Spleen (tissue), 11 donors: ENCODE results near the gene PCSK1. TPM values are rescaled to one million over a fixed set of nuclear protein-coding genes. Genes with fewer than 3 reads are reported as not detected.

Source experiments
- DNase-seq: peaks from one replicate; pipeline ENCODE4 v3.0.0-alpha.2; 2020
- H3K27ac ChIP-seq, 8 donors: fragments of 200-600 bp; sonication (generic) in 7 of 8; 1 replicate in 4 of 8; 2 replicates in 4 of 8; pipeline versions ENCODE4 v1.5.0 to v1.8.0; 2016 to 2021; ENCODE audit warnings: inconsistent platforms in 4 of 8, mild to moderate bottlenecking in 4 of 8, moderate library complexity in 1 of 8
- H3K27me3 ChIP-seq, 7 donors: fragments of 200-600 bp; sonication (generic) in 6 of 7; replicated peaks in 1 of 7; 1 replicate in 4 of 7; 2 replicates in 3 of 7; pipeline versions ENCODE4 v1.5.0 to v1.8.0; 2016 to 2021; ENCODE audit warnings: inconsistent platforms in 3 of 7, mild to moderate bottlenecking in 1 of 7
- H3K36me3 ChIP-seq, 6 donors: fragments of 200-600 bp; sonication (generic) in 5 of 6; 1 replicate in 4 of 6; 2 replicates in 2 of 6; pipeline versions ENCODE4 v1.5.0 to v1.8.0; 2016 to 2021; ENCODE audit warnings: inconsistent platforms in 2 of 6
- H3K4me1 ChIP-seq, 6 donors: fragments of 200-600 bp; sonication (generic) in 5 of 6; 1 replicate in 3 of 6; 2 replicates in 3 of 6; pipeline versions ENCODE4 v1.5.0 to v1.8.0; 2016 to 2021; ENCODE audit warnings: inconsistent platforms in 3 of 6
- H3K4me3 ChIP-seq, 8 donors: fragments of 200-600 bp; sonication (generic) in 7 of 8; 1 replicate in 4 of 8; 2 replicates in 4 of 8; pipeline versions ENCODE4 v1.5.0 to v1.8.0; 2016 to 2021; ENCODE audit warnings: inconsistent platforms in 4 of 8, mild to moderate bottlenecking in 4 of 8, moderate library complexity in 2 of 8
- H3K9me3 ChIP-seq, 8 donors: fragments of 200-600 bp; sonication (generic) in 7 of 8; 1 replicate in 4 of 8; 2 replicates in 4 of 8; pipeline versions ENCODE4 v1.5.0 to v1.8.0; 2016 to 2021; ENCODE audit warnings: inconsistent platforms in 4 of 8
- CTCF ChIP-seq, 11 experiments: fragments of 200-600 bp in 7 of 11; fragments of 450-650 bp in 4 of 11; sonication (generic) in 4 of 11; IDR thresholded peaks in 8 of 11; conservative IDR thresholded peaks in 3 of 11; 1 replicate in 7 of 11; 2 replicates in 4 of 11; pipeline versions ENCODE4 v1.4.0 to v1.8.0; 2016 to 2021; ENCODE audit warnings: antibody characterized with exemption in 11 of 11, inconsistent platforms in 4 of 11, mild to moderate bottlenecking in 1 of 11
- POLR2A ChIP-seq, 3 donors: fragments of 450-650 bp; IDR thresholded peaks; one replicate each; pipeline ENCODE4 v1.5.1; 2017; ENCODE audit warnings: antibody characterized with exemption in 3 of 3, mild to moderate bottlenecking in 1 of 3
- POLR2AphosphoS5 ChIP-seq, 3 donors: sonication (generic); formaldehyde crosslinking; IDR thresholded peaks; one replicate each; pipeline ENCODE4 v1.5.1; 2017; ENCODE audit warnings: antibody characterized with exemption in 3 of 3
- WGBS, 5 donors: extraction: QIAGEN DNeasy Blood & Tissue Kit in 3 of 5; methylation state at CpG; one replicate each; pipeline versions ENCODE4 v1.1.5 to v1.1.7; 2013 to 2018; 5-methylcytosine and 5-hydroxymethylcytosine counted together
- intact Hi-C: fragments of 100-400 bp; cut with DNase I; formaldehyde crosslinking; loops from one replicate; pipeline ENCODE4 v1.15.0; 2023; ENCODE audit warnings: low total_unique reads
- polyA plus RNA-seq, 3 donors: library from polyadenylated mRNA; stranded (reverse); fragments of 200-250 nt; gene quantifications; one replicate each; pipeline ENCODE4 v1.2.1, GENCODE V29; 2013
- total RNA-seq, 7 donors: library from RNA; depleted of rRNA in 3 of 7; stranded (reverse); fragments of >200 nt in 3 of 7; fragmentation: NEBNext Ultra II Directional in 4 of 7; extraction: Animal tissue kit (Norgen Biotek cat#: 25700) in 4 of 7; gene quantifications; one replicate each; pipeline versions ENCODE4 v1.1.0 to v1.2.1, GENCODE V29; 2016 to 2021
- donor health status: healthy with polysubstance abuse.
- donor health status: DM: no; HTN: no; CAD: no; lungs with moderate emphysema.
- donor health status: DM: no; HTN: no; CAD: no.
- donor health status: Bipolar disorder and iron deficiency.
- donor health status: healthy.
- donor health status: DM: no; HTN: no; CAD: no.
- donor health status: DM: yes; HTN: yes; CAD: no.

Gene PCSK1
- total and polyA plus RNA-seq, 10 donors = 0.04 to 0.72 (median 0.23) TPM; not detected in 2

- Histone ChIP-seq H3K4me3 (no peak overlapping the region), H3K4me1 (no peaks in the 10 kb centered on the region), H3K27ac (no peak overlapping the region), H3K9me3 (no peaks in the 10 kb centered on the region), H3K27me3 (no peaks in the 10 kb centered on the region), H3K36me3 (no peaks in the 10 kb centered on the region)
- no peak for TF ChIP-seq POLR2A (IDR thresholded peaks at IDR 0.05)
- intact Hi-C loops = no loop called here
- DNase-seq = no peak
- WGBS, 5 donors = 78 to 86% (median 84%) methylated on average over 3 of the region's 3 CpGs
Measured at GRCh38 chr5:96476654-96477053, 43.6 kb upstream of the PCSK1 start.

- no peak for DNase-seq
- H3K27ac ChIP-seq = no peak overlapping the region
- no peaks in the 10 kb centered on the region for H3K36me3 ChIP-seq
- WGBS, 5 donors = 83 to 91% (median 85%) methylated on average over 4 of the region's 4 CpGs
- H3K9me3 ChIP-seq = no peaks in the 10 kb centered on the region
- H3K4me3 ChIP-seq = no peak overlapping the region
- intact Hi-C loops = no loop called here
- H3K27me3 ChIP-seq = no peaks in the 10 kb centered on the region
- H3K4me1 ChIP-seq = no peaks in the 10 kb centered on the region
- TF ChIP-seq CTCF (IDR thresholded peaks at IDR 0.05 in 8 of 11, conservative IDR thresholded peaks at IDR 0.05 in 3 of 11) (no peak), POLR2A (IDR thresholded peaks at IDR 0.05) (no peak), POLR2AphosphoS5 (IDR thresholded peaks at IDR 0.05) (no peak)
Measured at GRCh38 chr5:96474073-96474472, 41.0 kb upstream of the PCSK1 start.

- intact Hi-C loops = no loop called here
Measured at GRCh38 chr5:96473155-96473554, 40.1 kb upstream of the PCSK1 start.

GRCh38 chr5:96470785-96471184 lies 37.7 kb upstream of the PCSK1 start:
- Histone ChIP-seq H3K27ac (no peak overlapping the region), H3K4me1 (no peaks in the 10 kb centered on the region), H3K4me3 (no peak overlapping the region), H3K27me3 (no peaks in the 10 kb centered on the region), H3K9me3 (no peaks in the 10 kb centered on the region), H3K36me3 (no peaks in the 10 kb centered on the region)
- TF ChIP-seq CTCF (IDR thresholded peaks at IDR 0.05 in 8 of 11, conservative IDR thresholded peaks at IDR 0.05 in 3 of 11) (no peak), POLR2AphosphoS5 (IDR thresholded peaks at IDR 0.05) (no peak), POLR2A (IDR thresholded peaks at IDR 0.05) (no peak)
- no peak for DNase-seq
- 73 to 96% (median 84%) methylated on average over 1 of the region's 1 CpG for WGBS, 5 donors
- intact Hi-C loops = no loop called here

More at GRCh38 chr5:96473155-96473554, 40.1 kb upstream of the PCSK1 start:
- WGBS, 5 donors = 3 to 21% (median 17%) methylated on average over 1 of the region's 1 CpG
- TF ChIP-seq POLR2A (IDR thresholded peaks at IDR 0.05) = no peak
- no peak for TF ChIP-seq POLR2AphosphoS5 (IDR thresholded peaks at IDR 0.05)
- no peak for TF ChIP-seq CTCF (IDR thresholded peaks at IDR 0.05 in 8 of 11, conservative IDR thresholded peaks at IDR 0.05 in 3 of 11)
- H3K27ac ChIP-seq = no peak overlapping the region
- H3K27me3 ChIP-seq = no peaks in the 10 kb centered on the region
- no peak overlapping the region for H3K4me3 ChIP-seq
- no peaks in the 10 kb centered on the region for H3K36me3 ChIP-seq
- H3K9me3 ChIP-seq = no peaks in the 10 kb centered on the region
- H3K4me1 ChIP-seq = no peaks in the 10 kb centered on the region
- no peak for DNase-seq

- no peaks in the 10 kb centered on the region for H3K4me1 ChIP-seq
- 82 to 90% (median 86%) methylated on average over 5 of the region's 5 CpGs for WGBS, 5 donors
- intact Hi-C loops = no loop called here
- no peaks in the 10 kb centered on the region for H3K27me3 ChIP-seq
- no peak for DNase-seq
- H3K36me3 ChIP-seq = no peaks in the 10 kb centered on the region
- no peak for TF ChIP-seq POLR2A (IDR thresholded peaks at IDR 0.05)
- TF ChIP-seq CTCF (IDR thresholded peaks at IDR 0.05 in 8 of 11, conservative IDR thresholded peaks at IDR 0.05 in 3 of 11) = no peak
- TF ChIP-seq POLR2AphosphoS5 (IDR thresholded peaks at IDR 0.05) = no peak
- no peak overlapping the region for H3K4me3 ChIP-seq
- H3K9me3 ChIP-seq = no peaks in the 10 kb centered on the region
- H3K27ac ChIP-seq = no peak overlapping the region
Measured at GRCh38 chr5:96468956-96469355, 35.9 kb upstream of the PCSK1 start.
